Lower leg skin (tissue), 3 donors: ENCODE results near the gene PGM5.

Experiments used
- CTCF ChIP-seq, 3 donors: fragments of 450-650 bp; IDR thresholded peaks; one replicate each; pipeline ENCODE4 v1.5.1; 2016; ENCODE audit warnings: antibody characterized with exemption in 3 of 3, mild to moderate bottlenecking in 3 of 3, moderate library complexity in 2 of 3
- POLR2A ChIP-seq, 2 donors: fragments of 450-650 bp; IDR thresholded peaks; one replicate each; pipeline ENCODE4 v1.6.1; 2016 to 2017; ENCODE audit warnings: antibody characterized with exemption in 2 of 2, mild to moderate bottlenecking in 1 of 2, moderate library complexity in 1 of 2

- no peak for TF ChIP-seq POLR2A (IDR thresholded peaks at IDR 0.05)
- TF ChIP-seq CTCF (IDR thresholded peaks at IDR 0.05): no peak
These were observed 166.5 kb downstream of the PGM5 start for GRCh38 chr9:68522954-68523353.
